IgD-negative memory B cell (primary cell): Measurements from ENCODE around the gene CTSF. TPM values are rescaled to one million over a fixed set of nuclear protein-coding genes. Genes with fewer than 3 reads are reported as not detected.

ENCODE experiments used
- H3K27ac Mint-ChIP-seq, 3 donors: one replicate each; pipeline ENCODE4 v1.8.0; 2020 to 2022; ENCODE audit warnings: mild to moderate bottlenecking in 3 of 3, mixed read lengths in 3 of 3, moderate library complexity in 1 of 3
- H3K27me3 Mint-ChIP-seq: one replicate; pipeline ENCODE4 v1.8.0; 2021; ENCODE audit warnings: mixed read lengths
- H3K36me3 Mint-ChIP-seq: one replicate; pipeline ENCODE4 v1.8.0; 2020; ENCODE audit warnings: mild to moderate bottlenecking, mixed read lengths
- H3K4me1 Mint-ChIP-seq, 3 donors: one replicate each; pipeline ENCODE4 v1.8.0; 2020 to 2022; ENCODE audit warnings: mixed read lengths in 3 of 3, mild to moderate bottlenecking in 1 of 3
- H3K4me3 Mint-ChIP-seq, 4 donors: one replicate each; pipeline ENCODE4 v1.8.0; 2020 to 2022; ENCODE audit warnings: mild to moderate bottlenecking in 4 of 4, mixed read lengths in 4 of 4, moderate library complexity in 3 of 4
- H3K9me3 Mint-ChIP-seq, 3 donors: one replicate each; pipeline ENCODE4 v1.8.0; 2020 to 2021; ENCODE audit warnings: mixed read lengths in 3 of 3, mild to moderate bottlenecking in 1 of 3
- polyA plus RNA-seq: library from polyadenylated mRNA; unstranded; fragments of 300-500 nt; fragmentation: Illumina TruSeq; gene quantifications from one replicate; pipeline ENCODE4 v1.2.3, GENCODE V29; 2021

CTSF gene
- polyA plus RNA-seq, 1 donor from 2014 or later = 7.0 TPM

- Mint-ChIP-seq H3K4me3 (peak overlapping the region in 2 of 4 donors; percentile 49 to 62), H3K27ac (peak overlapping the region in 1 of 3 donors; percentile 27), H3K9me3 (peaks cover 0 to 2% (median 0%) of the 10 kb centered on the region in 3 donors), H3K36me3 (no peaks in the 10 kb centered on the region), H3K27me3 (peaks cover 9% of the 10 kb centered on the region), H3K4me1 (peaks cover 0 to 3% (median 2%) of the 10 kb centered on the region in 3 donors)
Observed at GRCh38 chr11:66570079-66570849, 1.9 kb upstream of the CTSF start.

GRCh38 chr11:66569076-66569475 lies 670 bp upstream of the CTSF start:
- Mint-ChIP-seq H3K4me1 (peaks cover 0 to 3% (median 2%) of the 10 kb centered on the region in 3 donors), H3K36me3 (no peaks in the 10 kb centered on the region), H3K4me3 (peak overlapping the region in 2 of 4 donors; percentile 53 to 83), H3K27ac (no peak overlapping the region), H3K9me3 (no peaks in the 10 kb centered on the region), H3K27me3 (peaks cover 7% of the 10 kb centered on the region)

- Mint-ChIP-seq H3K9me3 (no peaks in the 10 kb centered on the region), H3K27me3 (peaks cover 4% of the 10 kb centered on the region), H3K4me3 (peak overlapping the region; percentile 63 to 85 (median 78)), H3K4me1 (peaks cover 0 to 3% (median 2%) of the 10 kb centered on the region in 3 donors), H3K27ac (no peak overlapping the region), H3K36me3 (no peaks in the 10 kb centered on the region)
Observed at GRCh38 chr11:66567787-66568123, 651 bp downstream of the CTSF start.

- peak overlapping the region in 1 of 4 donors; percentile 35 for H3K4me3 Mint-ChIP-seq
- H3K27me3 Mint-ChIP-seq = peaks cover 6% of the 10 kb centered on the region
- peaks cover 0 to 3% (median 2%) of the 10 kb centered on the region in 3 donors for H3K4me1 Mint-ChIP-seq
- no peak overlapping the region for H3K27ac Mint-ChIP-seq
- no peaks in the 10 kb centered on the region for H3K36me3 Mint-ChIP-seq
- no peaks in the 10 kb centered on the region for H3K9me3 Mint-ChIP-seq
Observed at GRCh38 chr11:66566221-66566620, 2.2 kb downstream of the CTSF start.

- H3K9me3 Mint-ChIP-seq = no peaks in the 10 kb centered on the region
- peaks cover 13% of the 10 kb centered on the region for H3K27me3 Mint-ChIP-seq
- H3K4me3 Mint-ChIP-seq = no peak overlapping the region
- H3K4me1 Mint-ChIP-seq = peaks cover 0 to 3% (median 2%) of the 10 kb centered on the region in 3 donors
- no peaks in the 10 kb centered on the region for H3K36me3 Mint-ChIP-seq
- peak overlapping the region in 1 of 3 donors; percentile 22 for H3K27ac Mint-ChIP-seq
Observed at GRCh38 chr11:66564984-66565383, 3.4 kb downstream of the CTSF start.

- H3K27me3 Mint-ChIP-seq = peaks cover 13% of the 10 kb centered on the region
- H3K27ac Mint-ChIP-seq = peak overlapping the region in 1 of 3 donors; percentile 22
- H3K4me3 Mint-ChIP-seq = no peak overlapping the region
- peaks cover 0 to 3% (median 2%) of the 10 kb centered on the region in 3 donors for H3K4me1 Mint-ChIP-seq
- H3K36me3 Mint-ChIP-seq = no peaks in the 10 kb centered on the region
- no peaks in the 10 kb centered on the region for H3K9me3 Mint-ChIP-seq
Observed at GRCh38 chr11:66564538-66564937, 3.9 kb downstream of the CTSF start.

- Mint-ChIP-seq H3K4me3 (no peak overlapping the region), H3K4me1 (peaks cover 0 to 3% (median 2%) of the 10 kb centered on the region in 3 donors), H3K36me3 (no peaks in the 10 kb centered on the region), H3K27me3 (peaks cover 15% of the 10 kb centered on the region), H3K9me3 (no peaks in the 10 kb centered on the region), H3K27ac (no peak overlapping the region)
Observed at GRCh38 chr11:66563832-66564231, 4.6 kb downstream of the CTSF start.

GRCh38 chr11:66562907-66563583 lies 5.4 kb downstream of the CTSF start:
- Mint-ChIP-seq H3K4me3 (no peak overlapping the region), H3K36me3 (no peaks in the 10 kb centered on the region), H3K9me3 (no peaks in the 10 kb centered on the region), H3K4me1 (peaks cover 0 to 1% (median 0%) of the 10 kb centered on the region in 3 donors), H3K27me3 (peaks cover 16% of the 10 kb centered on the region), H3K27ac (peak overlapping the region in 1 of 3 donors; percentile 8)

GRCh38 chr11:66562275-66562674 lies 6.1 kb downstream of the CTSF start:
- Mint-ChIP-seq H3K27ac (no peak overlapping the region), H3K4me3 (no peak overlapping the region), H3K9me3 (no peaks in the 10 kb centered on the region), H3K27me3 (peaks cover 16% of the 10 kb centered on the region), H3K36me3 (no peaks in the 10 kb centered on the region), H3K4me1 (peaks cover 0 to 1% (median 0%) of the 10 kb centered on the region in 3 donors)

- no peak overlapping the region for H3K4me3 Mint-ChIP-seq
- H3K36me3 Mint-ChIP-seq = no peaks in the 10 kb centered on the region
- peaks cover 16% of the 10 kb centered on the region for H3K27me3 Mint-ChIP-seq
- peak overlapping the region in 1 of 3 donors; percentile 87 for H3K27ac Mint-ChIP-seq
- H3K4me1 Mint-ChIP-seq = peaks cover 0 to 1% (median 0%) of the 10 kb centered on the region in 3 donors
- H3K9me3 Mint-ChIP-seq = no peaks in the 10 kb centered on the region
Observed at GRCh38 chr11:66561975-66562248, 6.5 kb downstream of the CTSF start.

- no peaks in the 10 kb centered on the region for H3K9me3 Mint-ChIP-seq
- no peak overlapping the region for H3K4me3 Mint-ChIP-seq
- peak overlapping the region in 1 of 3 donors; percentile 87 for H3K27ac Mint-ChIP-seq
- no peaks in the 10 kb centered on the region for H3K4me1 Mint-ChIP-seq
- H3K27me3 Mint-ChIP-seq = peaks cover 16% of the 10 kb centered on the region
- no peaks in the 10 kb centered on the region for H3K36me3 Mint-ChIP-seq
Observed at GRCh38 chr11:66561178-66561974, 7.0 kb downstream of the CTSF start.

GRCh38 chr11:66559866-66560676 lies 8.3 kb downstream of the CTSF start:
- H3K27me3 Mint-ChIP-seq = peaks cover 15% of the 10 kb centered on the region
- no peak overlapping the region for H3K4me3 Mint-ChIP-seq

GRCh38 chr11:66559142-66559865 lies 9.1 kb downstream of the CTSF start:
- Mint-ChIP-seq H3K27ac (no peak overlapping the region), H3K4me1 (peaks cover 0 to 2% (median 0%) of the 10 kb centered on the region in 3 donors), H3K9me3 (no peaks in the 10 kb centered on the region), H3K36me3 (peaks cover 2% of the 10 kb centered on the region), H3K27me3 (peaks cover 15% of the 10 kb centered on the region), H3K4me3 (no peak overlapping the region)

More at GRCh38 chr11:66559866-66560676, 8.3 kb downstream of the CTSF start:
- H3K9me3 Mint-ChIP-seq = no peaks in the 10 kb centered on the region
- no peaks in the 10 kb centered on the region for H3K4me1 Mint-ChIP-seq
- H3K36me3 Mint-ChIP-seq = no peaks in the 10 kb centered on the region
- no peak overlapping the region for H3K27ac Mint-ChIP-seq
